Natural killer cell treated with Interleukin-12 subunit alpha and Interleukin-12 subunit beta and Interleukin-15 and Interleukin-18, amount 100 ng/mL, for 72 hours (primary cell): ENCODE measurements around the gene NMNAT3. TPM values are rescaled to one million over a fixed set of nuclear protein-coding genes. Genes with fewer than 3 reads are reported as not detected.

Source experiments
- ATAC-seq, 2 donors: fragments of 150-1000 bp; cut with Tn5 transposase in 1 of 2; sonication (Bioruptor Pico), chemical (Tn5 transposase) in 1 of 2; 2 replicates each; pipeline ENCODE4 v1.10.0; 2021
- DNase-seq: peaks from one replicate; pipeline ENCODE4 v3.0.0; 2022; ENCODE audit warnings: low spot score
- H3K27ac Mint-ChIP-seq, 2 donors: 1 replicate in 1 of 2; 2 replicates in 1 of 2; pipeline ENCODE4 v1.8.0; 2022; ENCODE audit warnings: mixed read lengths in 2 of 2, mild to moderate bottlenecking in 1 of 2, moderate library complexity in 1 of 2
- H3K27me3 Mint-ChIP-seq, 2 donors: 1 replicate in 1 of 2; 2 replicates in 1 of 2; pipeline ENCODE4 v1.8.0; 2022; ENCODE audit warnings: mixed read lengths in 2 of 2
- H3K36me3 Mint-ChIP-seq: one replicate; pipeline ENCODE4 v1.8.0; 2022; ENCODE audit warnings: mixed read lengths
- H3K4me1 Mint-ChIP-seq, 2 donors: 1 replicate in 1 of 2; 2 replicates in 1 of 2; pipeline ENCODE4 v1.8.0; 2022; ENCODE audit warnings: low read depth in 2 of 2, mixed read lengths in 2 of 2, mild to moderate bottlenecking in 1 of 2
- H3K4me3 Mint-ChIP-seq: one replicate; pipeline ENCODE4 v1.8.0; 2022; ENCODE audit warnings: mixed read lengths
- H3K9me3 Mint-ChIP-seq: 2 replicates; pipeline ENCODE4 v1.8.0; 2022; ENCODE audit warnings: mixed read lengths
- total RNA-seq, 2 donors: library from RNA; stranded (reverse); gene quantifications; one replicate each; pipeline ENCODE4 v1.2.3, GENCODE V29; 2022

NMNAT3 gene
- total RNA-seq, 2 donors from 2014 or later: 3.4 to 5.0 TPM

DNA sequence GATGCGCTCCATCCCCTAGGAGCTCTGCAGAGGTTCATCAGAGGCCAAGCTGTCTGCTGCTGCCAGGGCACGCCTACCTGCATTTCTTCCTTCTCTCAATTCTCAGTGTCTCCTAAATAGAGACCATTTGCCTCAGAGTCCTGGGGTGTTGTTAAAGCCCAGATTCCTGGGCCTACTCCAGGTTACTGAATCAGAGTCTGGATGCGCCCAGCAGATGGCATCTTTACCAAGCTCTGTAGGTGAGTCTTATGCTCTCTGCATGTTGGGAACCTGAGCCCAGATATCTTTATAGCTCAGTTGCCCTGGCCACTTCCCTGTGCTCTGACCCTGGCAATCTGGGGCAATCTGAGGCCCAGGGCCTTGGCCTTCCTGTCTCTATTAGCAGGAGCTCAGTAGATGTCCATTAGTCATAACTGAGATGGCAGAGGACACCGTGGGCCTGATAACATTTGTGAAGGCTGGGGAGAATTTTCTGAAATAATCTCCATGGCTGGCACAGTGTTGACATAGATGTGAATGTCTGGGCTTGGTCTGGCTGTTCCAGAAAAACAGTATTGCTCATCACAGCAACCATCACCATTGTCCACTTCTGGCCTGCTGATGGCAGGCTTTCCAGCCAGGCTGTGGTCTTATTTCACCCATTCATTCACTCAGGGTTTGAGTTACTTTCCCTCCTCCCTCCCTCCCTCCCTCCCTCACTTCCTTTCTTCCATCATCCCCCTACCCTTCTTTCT, 125.0 kb downstream of the NMNAT3 start:
- Mint-ChIP-seq H3K9me3 (no peaks in the 10 kb centered on the region), H3K27ac (no peak overlapping the region), H3K4me3 (no peak overlapping the region), H3K4me1 (peaks cover 0 to 3% of the 10 kb centered on the region in 2 donors), H3K36me3 (no peaks in the 10 kb centered on the region), H3K27me3 (peaks cover 11 to 15% of the 10 kb centered on the region in 2 donors)
- DNase-seq: no peak
- ATAC-seq: no peak

DNA sequence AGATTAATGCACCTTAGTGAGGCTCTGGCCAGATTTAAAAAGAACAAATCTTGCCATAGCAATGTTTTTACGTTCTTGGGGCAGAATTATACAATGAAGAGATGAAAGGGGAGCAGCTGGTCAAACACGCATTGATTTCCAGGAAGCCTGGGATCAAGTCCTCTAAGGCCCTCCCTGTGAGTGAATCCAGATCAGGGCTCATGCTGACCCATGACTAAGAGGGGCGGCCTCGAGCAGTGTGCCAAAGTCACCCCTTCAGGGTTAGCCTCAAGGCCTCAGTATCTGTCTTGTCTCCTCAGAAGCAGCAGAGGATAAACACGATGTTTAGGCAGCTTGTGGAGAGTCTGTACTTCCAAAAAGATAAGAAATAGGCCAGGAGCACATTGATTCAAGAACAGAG, 129.0 kb downstream of the NMNAT3 start:
- Mint-ChIP-seq H3K36me3 (no peaks in the 10 kb centered on the region), H3K4me1 (peaks cover 0 to 3% of the 10 kb centered on the region in 2 donors), H3K27me3 (peaks cover 9 to 14% of the 10 kb centered on the region in 2 donors), H3K9me3 (no peaks in the 10 kb centered on the region), H3K27ac (no peak overlapping the region), H3K4me3 (no peak overlapping the region)
- no peak for DNase-seq
- ATAC-seq: no peak

GRCh38 chr3:139547666-139548065, 130.1 kb downstream of the NMNAT3 start:
- Mint-ChIP-seq H3K36me3 (no peaks in the 10 kb centered on the region), H3K4me1 (peaks cover 0 to 3% of the 10 kb centered on the region in 2 donors), H3K27me3 (peaks cover 12 to 17% of the 10 kb centered on the region in 2 donors), H3K27ac (no peak overlapping the region), H3K4me3 (no peak overlapping the region), H3K9me3 (no peaks in the 10 kb centered on the region)
- DNase-seq (no peak), ATAC-seq (no peak)

- H3K27me3 Mint-ChIP-seq: peaks cover 19 to 20% of the 10 kb centered on the region in 2 donors
- DNase-seq (no peak), ATAC-seq (no peak)
- H3K9me3 Mint-ChIP-seq: no peaks in the 10 kb centered on the region
- H3K27ac Mint-ChIP-seq: no peak overlapping the region
- no peak overlapping the region for H3K4me3 Mint-ChIP-seq
- peaks cover 0 to 3% of the 10 kb centered on the region in 2 donors for H3K4me1 Mint-ChIP-seq
- H3K36me3 Mint-ChIP-seq: no peaks in the 10 kb centered on the region
Observed at GRCh38 chr3:139546772-139547171, 131.0 kb downstream of the NMNAT3 start.

DNA sequence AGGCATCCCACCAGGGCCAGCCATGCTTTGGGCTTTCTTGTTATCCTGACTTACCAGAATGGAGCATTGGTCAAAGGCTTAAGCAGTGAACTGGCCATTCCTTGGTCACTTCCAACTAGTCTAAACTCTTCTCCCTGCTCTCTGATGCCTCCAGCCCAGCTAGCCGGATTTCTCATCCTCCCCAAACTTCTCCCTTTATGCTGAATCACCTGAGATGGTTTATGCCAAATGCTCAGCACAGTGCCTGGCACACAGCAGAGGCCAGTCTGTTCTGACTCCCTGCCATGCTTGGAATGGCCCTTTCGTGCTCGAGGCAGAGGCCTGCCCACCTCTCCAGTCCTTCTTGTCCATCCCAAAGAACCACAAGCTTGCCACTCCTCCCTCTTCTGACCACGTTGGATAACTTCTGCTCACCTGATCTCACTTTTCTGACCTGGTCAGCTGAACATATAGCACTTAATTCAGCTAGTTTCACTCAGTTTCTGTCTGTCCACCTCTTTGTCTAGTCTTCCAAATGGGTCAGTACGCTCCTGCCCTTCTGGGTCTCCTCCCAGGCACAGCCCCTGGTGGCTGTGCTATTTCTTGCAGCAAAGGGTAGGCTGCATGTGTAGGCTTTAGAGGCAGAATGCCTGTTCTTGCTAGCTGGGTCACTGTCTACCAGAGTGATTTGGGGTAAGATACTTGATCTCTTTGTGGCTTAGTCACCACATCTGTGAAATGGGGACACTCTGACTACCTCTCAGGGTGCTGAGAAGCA, 136.1 kb downstream of the NMNAT3 start:
- ATAC-seq (no peak), DNase-seq (no peak)
- no peak overlapping the region for H3K4me3 Mint-ChIP-seq
- H3K27ac Mint-ChIP-seq: no peak overlapping the region
- peaks cover 37 to 53% of the 10 kb centered on the region in 2 donors for H3K27me3 Mint-ChIP-seq
- H3K9me3 Mint-ChIP-seq: no peaks in the 10 kb centered on the region
- no peaks in the 10 kb centered on the region for H3K36me3 Mint-ChIP-seq
- no peaks in the 10 kb centered on the region for H3K4me1 Mint-ChIP-seq

DNA sequence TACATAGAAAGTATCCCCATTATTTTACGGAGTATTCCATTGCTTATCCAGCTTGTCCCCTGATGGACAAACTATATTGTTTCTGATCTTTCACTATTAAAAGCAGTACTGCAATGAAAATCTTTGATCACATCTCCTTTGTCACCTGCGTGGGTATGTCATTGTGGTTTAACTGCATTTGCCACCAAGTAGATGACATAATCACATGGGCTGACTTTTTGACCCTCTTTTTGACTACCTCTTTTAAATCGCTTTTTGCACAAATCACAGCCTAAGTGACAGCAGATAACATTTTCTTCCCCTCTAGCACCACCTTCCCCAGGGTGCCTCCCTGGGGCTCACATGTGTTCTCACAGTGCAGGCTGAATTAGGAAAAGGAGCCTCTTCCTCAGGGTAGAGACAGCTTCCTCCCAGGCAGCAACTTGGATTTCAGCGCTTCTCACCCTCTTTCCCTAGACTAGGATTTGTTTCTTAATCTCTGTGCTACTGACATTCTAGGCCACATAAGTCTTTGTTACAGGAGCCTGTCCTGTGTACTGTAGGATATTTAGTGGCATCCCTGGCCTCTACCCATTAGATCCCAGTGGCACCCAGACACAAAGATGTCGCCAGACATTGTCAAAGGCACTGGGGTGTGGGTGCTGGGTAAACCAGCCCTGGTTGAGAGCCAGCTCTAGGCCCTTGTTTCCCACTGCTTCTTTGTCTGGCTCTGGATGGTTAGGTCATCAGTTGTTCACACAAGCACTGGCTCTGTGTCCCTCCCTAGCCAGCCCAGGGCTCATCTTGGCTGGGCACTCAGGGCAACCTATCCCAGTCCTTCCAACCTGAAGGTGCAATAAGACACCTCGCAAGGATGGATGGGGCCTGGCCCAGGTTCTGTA, 136.9 kb downstream of the NMNAT3 start:
- no peak for ATAC-seq
- H3K4me3 Mint-ChIP-seq: no peak overlapping the region
- H3K27me3 Mint-ChIP-seq: peaks cover 37 to 56% of the 10 kb centered on the region in 2 donors

DNA sequence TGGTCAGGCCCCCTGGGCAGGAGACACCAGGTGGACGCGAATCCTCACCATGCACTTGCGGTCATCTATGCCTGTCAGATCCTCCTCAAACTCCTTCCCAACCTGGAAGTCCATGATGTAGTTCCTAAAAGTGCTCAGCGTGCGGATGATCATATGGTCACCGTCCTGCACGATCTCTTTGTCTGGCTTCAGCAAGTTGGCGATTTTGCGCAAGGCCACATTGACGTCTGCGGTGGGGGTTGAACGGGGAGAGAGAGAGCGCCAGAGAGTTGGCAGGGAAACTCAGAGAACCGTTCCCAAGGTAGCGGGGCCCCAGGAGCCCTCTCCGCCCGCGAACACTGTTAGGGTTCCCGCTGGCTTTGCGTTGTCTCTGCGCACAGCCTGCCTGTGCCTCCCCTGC, 139.0 kb downstream of the NMNAT3 start:
- no peak overlapping the region for H3K4me3 Mint-ChIP-seq
- ATAC-seq: no peak
- H3K4me1 Mint-ChIP-seq: no peaks in the 10 kb centered on the region
- H3K36me3 Mint-ChIP-seq: no peaks in the 10 kb centered on the region
- DNase-seq: no peak
- no peak overlapping the region for H3K27ac Mint-ChIP-seq
- peaks cover 39 to 55% of the 10 kb centered on the region in 2 donors for H3K27me3 Mint-ChIP-seq
- no peaks in the 10 kb centered on the region for H3K9me3 Mint-ChIP-seq

More for the DNA sequence above, 136.9 kb downstream of the NMNAT3 start:
- Mint-ChIP-seq H3K4me1 (no peaks in the 10 kb centered on the region), H3K36me3 (no peaks in the 10 kb centered on the region), H3K9me3 (no peaks in the 10 kb centered on the region), H3K27ac (no peak overlapping the region)
- no peak for DNase-seq

DNA sequence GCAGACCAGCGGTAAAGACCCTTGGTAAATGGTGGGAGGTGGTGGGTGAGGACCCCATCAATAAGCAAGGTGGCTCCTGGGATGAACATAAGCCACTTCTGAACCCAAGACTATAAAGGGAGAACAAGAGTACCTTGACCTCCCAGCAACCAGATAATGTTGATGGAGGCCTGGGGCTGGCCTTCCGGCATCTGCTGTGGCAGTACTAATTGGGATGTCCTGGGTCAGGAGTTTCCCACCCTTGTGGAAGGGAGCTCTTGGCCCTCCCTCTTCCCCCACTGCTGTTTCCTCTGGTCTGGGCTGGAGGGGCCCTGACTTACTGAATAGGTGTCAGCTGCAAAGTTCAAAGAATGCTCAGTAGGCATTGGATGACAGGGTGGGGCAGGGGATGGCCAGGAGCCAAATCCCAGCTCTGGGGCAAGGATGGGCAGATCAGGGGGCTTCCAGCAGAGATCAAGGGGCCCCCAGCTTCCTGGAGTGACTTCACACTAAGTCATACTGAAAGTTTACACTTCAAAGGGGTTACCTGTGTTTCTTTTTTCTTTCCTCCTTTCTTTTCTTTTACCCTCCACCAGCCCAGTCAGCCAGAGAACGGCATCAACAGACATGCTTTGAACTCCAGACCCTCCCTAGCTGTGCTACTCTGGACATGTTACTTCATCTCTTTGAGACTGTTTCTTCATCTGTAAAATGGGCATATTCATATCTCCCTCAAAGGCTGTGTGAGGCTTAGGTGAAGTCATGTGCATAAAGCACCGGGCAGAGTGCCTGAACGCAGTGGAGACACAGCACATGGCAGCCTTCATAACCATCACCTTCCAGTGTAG, 139.8 kb downstream of the NMNAT3 start:
- no peak for ATAC-seq
- Mint-ChIP-seq H3K4me3 (no peak overlapping the region), H3K4me1 (no peaks in the 10 kb centered on the region), H3K27me3 (peaks cover 39 to 55% of the 10 kb centered on the region in 2 donors), H3K36me3 (no peaks in the 10 kb centered on the region), H3K9me3 (no peaks in the 10 kb centered on the region), H3K27ac (no peak overlapping the region)
- no peak for DNase-seq

- ATAC-seq: no peak
- Mint-ChIP-seq H3K4me1 (no peaks in the 10 kb centered on the region), H3K27me3 (peaks cover 34 to 48% of the 10 kb centered on the region in 2 donors), H3K9me3 (no peaks in the 10 kb centered on the region), H3K4me3 (no peak overlapping the region), H3K36me3 (no peaks in the 10 kb centered on the region), H3K27ac (no peak overlapping the region)
- DNase-seq: no peak
Observed at GRCh38 chr3:139537361-139537760, 140.4 kb downstream of the NMNAT3 start.

- no peak for ATAC-seq
- Mint-ChIP-seq H3K27ac (no peak overlapping the region), H3K4me3 (no peak overlapping the region), H3K36me3 (no peaks in the 10 kb centered on the region), H3K4me1 (no peaks in the 10 kb centered on the region), H3K27me3 (peaks cover 19 to 28% of the 10 kb centered on the region in 2 donors), H3K9me3 (no peaks in the 10 kb centered on the region)
- DNase-seq: no peak
Observed at GRCh38 chr3:139534992-139535879, 142.5 kb downstream of the NMNAT3 start.

GRCh38 chr3:139534455-139534812, 143.3 kb downstream of the NMNAT3 start:
- ATAC-seq (no peak), DNase-seq (no peak)
- no peaks in the 10 kb centered on the region for H3K4me1 Mint-ChIP-seq
- H3K27me3 Mint-ChIP-seq: peaks cover 19 to 28% of the 10 kb centered on the region in 2 donors
- H3K27ac Mint-ChIP-seq: no peak overlapping the region
- H3K36me3 Mint-ChIP-seq: no peaks in the 10 kb centered on the region
- no peaks in the 10 kb centered on the region for H3K9me3 Mint-ChIP-seq
- no peak overlapping the region for H3K4me3 Mint-ChIP-seq

GRCh38 chr3:139533781-139534454, 143.9 kb downstream of the NMNAT3 start:
- Mint-ChIP-seq H3K27me3 (peaks cover 18 to 28% of the 10 kb centered on the region in 2 donors), H3K4me1 (no peaks in the 10 kb centered on the region), H3K4me3 (no peak overlapping the region), H3K27ac (no peak overlapping the region), H3K36me3 (no peaks in the 10 kb centered on the region), H3K9me3 (no peaks in the 10 kb centered on the region)
- ATAC-seq: no peak
- no peak for DNase-seq
